ENCODE results near the gene EIF4ENIF1.

- TF ChIP-seq, protein P1, sequence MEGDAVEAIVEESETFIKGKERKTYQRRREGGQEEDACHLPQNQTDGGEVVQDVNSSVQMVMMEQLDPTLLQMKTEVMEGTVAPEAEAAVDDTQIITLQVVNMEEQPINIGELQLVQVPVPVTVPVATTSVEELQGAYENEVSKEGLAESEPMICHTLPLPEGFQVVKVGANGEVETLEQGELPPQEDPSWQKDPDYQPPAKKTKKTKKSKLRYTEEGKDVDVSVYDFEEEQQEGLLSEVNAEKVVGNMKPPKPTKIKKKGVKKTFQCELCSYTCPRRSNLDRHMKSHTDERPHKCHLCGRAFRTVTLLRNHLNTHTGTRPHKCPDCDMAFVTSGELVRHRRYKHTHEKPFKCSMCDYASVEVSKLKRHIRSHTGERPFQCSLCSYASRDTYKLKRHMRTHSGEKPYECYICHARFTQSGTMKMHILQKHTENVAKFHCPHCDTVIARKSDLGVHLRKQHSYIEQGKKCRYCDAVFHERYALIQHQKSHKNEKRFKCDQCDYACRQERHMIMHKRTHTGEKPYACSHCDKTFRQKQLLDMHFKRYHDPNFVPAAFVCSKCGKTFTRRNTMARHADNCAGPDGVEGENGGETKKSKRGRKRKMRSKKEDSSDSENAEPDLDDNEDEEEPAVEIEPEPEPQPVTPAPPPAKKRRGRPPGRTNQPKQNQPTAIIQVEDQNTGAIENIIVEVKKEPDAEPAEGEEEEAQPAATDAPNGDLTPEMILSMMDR (conservative IDR thresholded peaks at IDR 0.05): no peak
- no peak for TF ChIP-seq ZFX (IDR thresholded peaks at IDR 0.05)
Measured at GRCh38 chr22:31446767-31447166, 42.9 kb downstream of the EIF4ENIF1 start.
